ENCODE results near the gene CARD11.
"Not testable (repeated sequence)": the region's sequence is repeated elsewhere in the genome, so short reads cannot be mapped to it uniquely, and the experiment has no call there.

CARD11 gene

GRCh38 chr7:3063016-3063753, 19.5 kb upstream of the CARD11 start:
- no peak for DNase-seq

- DNase-seq: no peak
These were observed 13.4 kb upstream of the CARD11 start for GRCh38 chr7:3057066-3057420.

- no peak for DNase-seq
These were observed 12.8 kb upstream of the CARD11 start for GRCh38 chr7:3056234-3057065.

- DNase-seq: no peak
These were observed 12.0 kb upstream of the CARD11 start for GRCh38 chr7:3055626-3056025.

- no peak for DNase-seq
These were observed 692 bp downstream of the CARD11 start for GRCh38 chr7:3042861-3043489.

GRCh38 chr7:3041986-3042675, 1.5 kb downstream of the CARD11 start:
- DNase-seq: no peak

- no peak for DNase-seq
These were observed 3.9 kb downstream of the CARD11 start for GRCh38 chr7:3039787-3040186.

GRCh38 chr7:3038011-3038410, 5.7 kb downstream of the CARD11 start:
- not testable (repeated sequence) for DNase-seq

- no peak for DNase-seq
These were observed 6.4 kb downstream of the CARD11 start for GRCh38 chr7:3037259-3037658.

GRCh38 chr7:3034591-3035150, 9.0 kb downstream of the CARD11 start:
- DNase-seq: no peak

- DNase-seq: no peak
These were observed 10.1 kb downstream of the CARD11 start for GRCh38 chr7:3033581-3033980.

GRCh38 chr7:3033136-3033535, 10.5 kb downstream of the CARD11 start:
- no peak for DNase-seq

- no peak for DNase-seq
These were observed 11.4 kb downstream of the CARD11 start for GRCh38 chr7:3032256-3032655.

- no peak for DNase-seq
These were observed 14.5 kb downstream of the CARD11 start for GRCh38 chr7:3029138-3029537.

GRCh38 chr7:3028758-3029093, 14.9 kb downstream of the CARD11 start:
- no peak for DNase-seq

GRCh38 chr7:3028071-3028757, 15.5 kb downstream of the CARD11 start:
- peak; percentile 29 for DNase-seq

- DNase-seq: no peak
These were observed 16.4 kb downstream of the CARD11 start for GRCh38 chr7:3027005-3027845.

- no peak for DNase-seq
These were observed 18.1 kb downstream of the CARD11 start for GRCh38 chr7:3025616-3026015.

- no peak for DNase-seq
These were observed 21.8 kb downstream of the CARD11 start for GRCh38 chr7:3021825-3022224.

- not testable (repeated sequence) for DNase-seq
These were observed 22.4 kb downstream of the CARD11 start for GRCh38 chr7:3021224-3021623.

- no peak for DNase-seq
These were observed 23.3 kb downstream of the CARD11 start for GRCh38 chr7:3020416-3020815.
